HCT116 (cell line): Measurements from ENCODE around the gene STK25. TPM values are rescaled to one million over a fixed set of nuclear protein-coding genes. Genes with fewer than 3 reads are reported as not detected.

ENCODE experiments used
- ATAC-seq: fragments of 200-7000 bp; cut with Tn5 transposase; 2 replicates; pipeline ENCODE4 v1.9.1; 2020; ENCODE audit warnings: mild to moderate bottlenecking, moderate library complexity
- BruUV-seq: library from RNA; stranded (reverse); fragments of 400-500 nt; replicated peaks from 2 replicates; lab custom pipeline; 2021; lab: Mats Ljungman, UMichigan
- CTCF ChIA-PET: fragments of 300-600 bp; sonication (Branson Sonifier 250); formaldehyde crosslinking; loops from one replicate; lab custom pipeline; 2021; ENCODE audit warnings: antibody characterized with exemption; lab: Charles Lee
- POLR2A ChIA-PET: fragments of 300-600, 350-600 bp; sonication (Branson Sonifier 250); formaldehyde crosslinking; loops from one replicate; lab custom pipeline; 2021; ENCODE audit warnings: antibody characterized with exemption; lab: Charles Lee
- RAD21 ChIA-PET, 2 experiments: fragments of 300-600 bp; sonication (Branson Sonifier 250); formaldehyde crosslinking; loops; one replicate each; lab custom pipeline; 2023; ENCODE audit warnings: low total read pairs in 2 of 2; ENCODE audit not compliant: uncharacterized antibody in 2 of 2, unreplicated experiment in 2 of 2, low non-redundant PET in 1 of 2; lab: Charles Lee
- DNase-seq: peaks from one replicate; pipeline ENCODE4 v3.0.0-alpha.2; 2010; ENCODE audit warnings: low read depth, low spot score
- H2AFZ ChIP-seq: fragments of 200-600 bp; shearing (Covaris generic), sonication (generic); 2 replicates; pipeline ENCODE4 v1.6.1; 2017; ENCODE audit warnings: low read depth, mixed run types, mixed read lengths, antibody characterized with exemption, low read length; ENCODE audit not compliant: poor library complexity, severe bottlenecking
- H3K27ac ChIP-seq: 2 replicates; pipeline ENCODE4 v1.5.1; 2012; ENCODE audit warnings: low read depth, low read length
- H3K27me3 ChIP-seq: fragments of 200-600 bp; sonication (generic); 2 replicates; pipeline ENCODE4 v1.6.1; 2016; ENCODE audit warnings: mixed run types, low read length, mixed read lengths; ENCODE audit not compliant: insufficient read depth
- H3K36me3 ChIP-seq, 2 experiments: fragments of 200-500 bp in 1 of 2; fragments of 200-600 bp in 1 of 2; sonication (Bioruptor generic) in 1 of 2; sonication (generic) in 1 of 2; 2 replicates each; pipeline versions ENCODE4 v1.5.1 to v1.6.1; 2014 to 2016; ENCODE audit warnings: low read length in 2 of 2, inconsistent platforms in 1 of 2, mixed read lengths in 1 of 2, mixed run types in 1 of 2; ENCODE audit not compliant: insufficient read depth in 2 of 2, control insufficient read depth in 1 of 2
- H3K4me1 ChIP-seq, 2 experiments: fragments of 200-600 bp in 1 of 2; sonication (generic) in 1 of 2; 2 replicates each; pipeline versions ENCODE4 v1.5.1 to v1.6.1; 2012 to 2017; ENCODE audit warnings: low read length in 2 of 2, inconsistent platforms in 1 of 2, mild to moderate bottlenecking in 1 of 2, mixed read lengths in 1 of 2, mixed run types in 1 of 2, moderate library complexity in 1 of 2; ENCODE audit not compliant: insufficient read depth in 2 of 2, control insufficient read depth in 1 of 2
- H3K4me2 ChIP-seq: fragments of 200-600 bp; sonication (generic); 2 replicates; pipeline ENCODE4 v1.6.1; 2017; ENCODE audit warnings: mixed run types, low read length, mixed read lengths
- H3K4me3 ChIP-seq, 2 experiments: fragments of 200-600 bp in 1 of 2; sonication (generic) in 1 of 2; replicated peaks in 1 of 2; 2 replicates each; pipeline ENCODE4 v1.5.1; 2011 to 2016; ENCODE audit warnings: low read length in 2 of 2, control low read depth in 1 of 2, low read depth in 1 of 2, mild to moderate bottlenecking in 1 of 2, mixed read lengths in 1 of 2, mixed run types in 1 of 2
- H3K79me2 ChIP-seq: fragments of 200-600 bp; sonication (generic); 2 replicates; pipeline ENCODE4 v1.6.1; 2017; ENCODE audit warnings: mild to moderate bottlenecking, mixed run types, low read length, moderate library complexity, mixed read lengths; ENCODE audit not compliant: insufficient read depth
- H3K9ac ChIP-seq: fragments of 200-600 bp; sonication (generic); 2 replicates; pipeline ENCODE4 v1.6.1; 2016; ENCODE audit warnings: low read length, mixed read lengths
- H3K9me2 ChIP-seq: fragments of 200-600 bp; sonication (generic), shearing (Covaris generic); 2 replicates; pipeline ENCODE4 v1.6.1; 2017; ENCODE audit warnings: mixed run types, mild to moderate bottlenecking, moderate library complexity; ENCODE audit not compliant: insufficient read depth
- H3K9me3 ChIP-seq, 2 experiments: fragments of 200-500 bp in 1 of 2; fragments of 200-600 bp in 1 of 2; sonication (Bioruptor generic) in 1 of 2; sonication (generic) in 1 of 2; 2 replicates each; pipeline ENCODE4 v1.6.1; 2014 to 2017; ENCODE audit warnings: low read length in 2 of 2, mixed read lengths in 2 of 2, inconsistent platforms in 1 of 2, low read depth in 1 of 2, mild to moderate bottlenecking in 1 of 2, mixed run types in 1 of 2, moderate library complexity in 1 of 2; ENCODE audit not compliant: control insufficient read depth in 1 of 2, insufficient read depth in 1 of 2
- H4K20me1 ChIP-seq: fragments of 200-600 bp; sonication (generic), shearing (Covaris generic); 2 replicates; pipeline ENCODE4 v1.6.1; 2017; ENCODE audit warnings: mixed run types, mild to moderate bottlenecking, moderate library complexity; ENCODE audit not compliant: insufficient read depth
- ATF3 ChIP-seq: IDR thresholded peaks from 2 replicates; pipeline ENCODE4 v1.6.1; 2012
- CBX3 ChIP-seq: IDR thresholded peaks from 2 replicates; pipeline ENCODE4 v1.6.1; 2012; ENCODE audit warnings: low read depth
- CEBPB ChIP-seq: IDR thresholded peaks from 2 replicates; pipeline ENCODE4 v1.6.1; 2012; ENCODE audit warnings: low read depth
- EGR1 ChIP-seq: IDR thresholded peaks from 2 replicates; pipeline ENCODE4 v1.6.1; 2012; ENCODE audit warnings: low read depth
- EZH2phosphoT487 ChIP-seq: fragments of 200-600 bp; IDR thresholded peaks from 2 replicates; pipeline ENCODE4 v1.6.1; 2018; ENCODE audit warnings: antibody characterized with exemption, borderline replicate concordance
- FOSL1 ChIP-seq: IDR thresholded peaks from 2 replicates; pipeline ENCODE4 v1.6.1; 2012; ENCODE audit warnings: low read depth
- JUND ChIP-seq: IDR thresholded peaks from 2 replicates; pipeline ENCODE4 v1.6.1; 2012
- POLR2AphosphoS5 ChIP-seq: IDR thresholded peaks from 2 replicates; pipeline ENCODE4 v1.6.1; 2011; ENCODE audit warnings: mild to moderate bottlenecking, low read depth, low read length, moderate library complexity
- RAD21 ChIP-seq: IDR thresholded peaks from 2 replicates; pipeline ENCODE4 v1.6.1; 2012; ENCODE audit warnings: low read depth, mild to moderate bottlenecking
- REST ChIP-seq: IDR thresholded peaks from 2 replicates; pipeline ENCODE4 v1.6.1; 2012; ENCODE audit warnings: low read depth
- SIN3A ChIP-seq: IDR thresholded peaks from 2 replicates; pipeline ENCODE4 v1.6.1; 2012; ENCODE audit warnings: low read depth
- SRF ChIP-seq: IDR thresholded peaks from 2 replicates; pipeline ENCODE4 v1.6.1; 2012; ENCODE audit warnings: low read depth
- TCF7L2 ChIP-seq: IDR thresholded peaks from 2 replicates; pipeline ENCODE4 v1.7.0; 2011; ENCODE audit warnings: borderline replicate concordance, inconsistent platforms; ENCODE audit not compliant: insufficient read depth, insufficient read length; ENCODE audit errors: extremely low read depth
- ZBTB33 ChIP-seq: IDR thresholded peaks from 2 replicates; pipeline ENCODE4 v1.6.1; 2011; ENCODE audit warnings: mild to moderate bottlenecking, low read length, moderate library complexity; ENCODE audit not compliant: insufficient replicate concordance; ENCODE audit errors: extremely low read depth
- ZFX ChIP-seq: fragments of 450-650 bp; IDR thresholded peaks from 2 replicates; pipeline ENCODE4 v1.6.1; 2017
- intact Hi-C: fragments of 100-400 bp; cut with micrococcal nuclease; formaldehyde crosslinking; loops from 2 replicates; pipeline ENCODE4 v1.10.0; 2022
- total RNA-seq: library from RNA; stranded (reverse); gene quantifications from one replicate; pipeline ENCODE4 v1.2.1, GENCODE V29; 2021; ENCODE audit not compliant: unreplicated experiment

STK25 gene
- total RNA-seq, 1 experiment from 2014 or later = 160 TPM

- RAD21 ChIA-PET = no interaction called here
- no peaks in the 10 kb centered on the region for H3K27me3 ChIP-seq
- H3K79me2 ChIP-seq = no peaks in the 10 kb centered on the region
- TF ChIP-seq ZBTB33 = no peak
- TF ChIP-seq TCF7L2 = no peak
- TF ChIP-seq REST = no peak
- TF ChIP-seq CEBPB = no peak
- TF ChIP-seq POLR2AphosphoS5 = no peak
- TF ChIP-seq CBX3 = no peak
- no peak for TF ChIP-seq SIN3A
- TF ChIP-seq EGR1 = no peak
- TF ChIP-seq ZFX = no peak
- TF ChIP-seq SRF = no peak
- no peak for TF ChIP-seq RAD21
- no peak for TF ChIP-seq FOSL1
- no peak for TF ChIP-seq EZH2phosphoT487
- no peak for TF ChIP-seq ATF3
- no peak for TF ChIP-seq JUND
- H3K4me3 ChIP-seq = no peak overlapping the region
- CTCF ChIA-PET = no interaction called here
- ATAC-seq (no peak), DNase-seq (no peak)
- BruUV-seq = no TSS peak
- H2AFZ ChIP-seq = no peak overlapping the region
- peaks cover 16 to 39% of the 10 kb centered on the region in 2 experiments for H3K4me1 ChIP-seq
- no peaks in the 10 kb centered on the region for H3K36me3 ChIP-seq
- no peaks in the 10 kb centered on the region for H3K9me3 ChIP-seq
- no peaks in the 10 kb centered on the region for H4K20me1 ChIP-seq
- intact Hi-C loops = loop anchor here (10.0 kb wide), 1 partner anchor 333 kb away; no protein-coding TSS in a partner anchor
- POLR2A ChIA-PET = no interaction called here
- no peak overlapping the region for H3K9ac ChIP-seq
- H3K9me2 ChIP-seq = no peaks in the 10 kb centered on the region
- H3K27ac ChIP-seq = no peak overlapping the region
- no peak overlapping the region for H3K4me2 ChIP-seq
Observed at GRCh38 chr2:241551599-241551997, 43.2 kb upstream of the STK25 start.
